Non-pigmented ciliary epithelial cell (primary cell): ENCODE results near the gene NR1D1.

ENCODE experiments used
- DNase-seq: peaks from one replicate; pipeline ENCODE4 v3.0.0-alpha.2; 2010; ENCODE audit warnings: low read depth

Gene NR1D1

GRCh38 chr17:40097087-40097486 is 3.3 kb downstream of the NR1D1 start:
- DNase-seq = no peak

- no peak for DNase-seq
These were observed 4.2 kb downstream of the NR1D1 start for GRCh38 chr17:40095944-40096791.

GRCh38 chr17:40095351-40095943 is 4.9 kb downstream of the NR1D1 start:
- no peak for DNase-seq

- no peak for DNase-seq
These were observed 5.5 kb downstream of the NR1D1 start for GRCh38 chr17:40094874-40095273.

GRCh38 chr17:40093580-40094201 is 6.7 kb downstream of the NR1D1 start:
- DNase-seq = no peak

- DNase-seq = no peak
These were observed 7.3 kb downstream of the NR1D1 start for GRCh38 chr17:40093005-40093579.

- no peak for DNase-seq
These were observed 7.8 kb downstream of the NR1D1 start for GRCh38 chr17:40092581-40092980.

- no peak for DNase-seq
These were observed 8.5 kb downstream of the NR1D1 start for GRCh38 chr17:40091691-40092397.

- DNase-seq = no peak
These were observed 9.9 kb downstream of the NR1D1 start for GRCh38 chr17:40090237-40091119.

GRCh38 chr17:40089077-40089895 is 11.1 kb downstream of the NR1D1 start:
- DNase-seq = no peak

GRCh38 chr17:40087903-40088718 is 12.3 kb downstream of the NR1D1 start:
- no peak for DNase-seq

GRCh38 chr17:40087049-40087794 is 13.2 kb downstream of the NR1D1 start:
- no peak for DNase-seq

- no peak for DNase-seq
These were observed 14.0 kb downstream of the NR1D1 start for GRCh38 chr17:40086150-40087044.

GRCh38 chr17:40084477-40084876 is 15.9 kb downstream of the NR1D1 start:
- DNase-seq = no peak

- DNase-seq = no peak
These were observed 20.8 kb downstream of the NR1D1 start for GRCh38 chr17:40079545-40079944.

GRCh38 chr17:40076591-40076990 is 23.8 kb downstream of the NR1D1 start:
- DNase-seq = no peak

GRCh38 chr17:40075942-40076498 is 24.4 kb downstream of the NR1D1 start:
- DNase-seq = no peak
